ENCODE data around the gene GALE. TPM values are rescaled to one million over a fixed set of nuclear protein-coding genes. Genes with fewer than 3 reads are reported as not detected.

GALE gene
- total RNA-seq, 4 donors from 2014 or later, result 28.5 to 166 (median 124) TPM

DNA sequence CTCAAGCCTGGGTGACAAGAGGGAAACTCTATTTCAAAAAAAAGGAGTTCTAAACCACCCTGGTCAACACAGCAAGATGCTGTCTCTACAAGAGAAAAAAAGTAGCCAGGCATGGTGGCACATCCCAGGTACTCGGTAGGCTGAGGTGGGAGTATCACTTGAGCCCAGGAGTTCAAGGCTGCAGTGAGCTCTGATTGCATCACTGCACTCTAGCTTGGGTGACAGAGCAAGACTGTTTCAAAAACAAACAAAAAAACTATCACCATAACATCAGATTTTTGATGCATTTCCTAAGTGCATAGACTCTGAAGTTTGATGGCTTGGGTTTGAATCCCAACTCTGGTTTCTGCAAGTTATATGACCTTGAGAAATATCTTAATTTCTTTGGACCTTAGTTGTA, 47.6 kb downstream of the GALE start:
- 100% methylated on average over 1 of the region's 1 CpG; no CpG with 5 or more reads in 1 of the 2 donors for WGBS, 2 donors (ENCODE audit: low coverage in 1 of 2)
- Histone ChIP-seq H3K36me3 (peaks cover 2 to 79% (median 40%) of the 10 kb centered on the region in 4 donors), H3K4me3 (no peak overlapping the region), H3K4me1 (no peaks in the 10 kb centered on the region), H3K27ac (no peak overlapping the region), H3K27me3 (no peaks in the 10 kb centered on the region), H3K9me3 (no peaks in the 10 kb centered on the region)
- TF ChIP-seq EP300 (IDR thresholded peaks at IDR 0.05; ENCODE audit: low read depth), result no peak
- TF ChIP-seq, protein P1, sequence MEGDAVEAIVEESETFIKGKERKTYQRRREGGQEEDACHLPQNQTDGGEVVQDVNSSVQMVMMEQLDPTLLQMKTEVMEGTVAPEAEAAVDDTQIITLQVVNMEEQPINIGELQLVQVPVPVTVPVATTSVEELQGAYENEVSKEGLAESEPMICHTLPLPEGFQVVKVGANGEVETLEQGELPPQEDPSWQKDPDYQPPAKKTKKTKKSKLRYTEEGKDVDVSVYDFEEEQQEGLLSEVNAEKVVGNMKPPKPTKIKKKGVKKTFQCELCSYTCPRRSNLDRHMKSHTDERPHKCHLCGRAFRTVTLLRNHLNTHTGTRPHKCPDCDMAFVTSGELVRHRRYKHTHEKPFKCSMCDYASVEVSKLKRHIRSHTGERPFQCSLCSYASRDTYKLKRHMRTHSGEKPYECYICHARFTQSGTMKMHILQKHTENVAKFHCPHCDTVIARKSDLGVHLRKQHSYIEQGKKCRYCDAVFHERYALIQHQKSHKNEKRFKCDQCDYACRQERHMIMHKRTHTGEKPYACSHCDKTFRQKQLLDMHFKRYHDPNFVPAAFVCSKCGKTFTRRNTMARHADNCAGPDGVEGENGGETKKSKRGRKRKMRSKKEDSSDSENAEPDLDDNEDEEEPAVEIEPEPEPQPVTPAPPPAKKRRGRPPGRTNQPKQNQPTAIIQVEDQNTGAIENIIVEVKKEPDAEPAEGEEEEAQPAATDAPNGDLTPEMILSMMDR (IDR thresholded peaks at IDR 0.05), result no peak
- TF ChIP-seq POLR2AphosphoS5 (IDR thresholded peaks at IDR 0.05), result no peak
- TF ChIP-seq POLR2A (IDR thresholded peaks at IDR 0.05), result no peak
- in situ Hi-C loops (cut with MboI; ENCODE audit: low pct_ligation_motif_present in 1 of 4, low pct_unique_long_range_greater_than_20kb in 1 of 4, low sequenced_read_pairs in 3 of 4), result no loop called here
- DNase-seq, result no peak
- intact Hi-C loops (cut with DNase I; ENCODE audit: low total_unique reads), result no loop called here

GRCh38 chr1:23751815-23752200, 48.7 kb downstream of the GALE start:
- DNase-seq, result no peak
- Histone ChIP-seq H3K4me3 (no peak overlapping the region), H3K4me1 (peaks cover 0 to 9% (median 0%) of the 10 kb centered on the region in 4 donors), H3K27me3 (no peaks in the 10 kb centered on the region), H3K27ac (no peak overlapping the region), H3K36me3 (peaks cover 2 to 68% (median 34%) of the 10 kb centered on the region in 4 donors), H3K9me3 (no peaks in the 10 kb centered on the region)
- TF ChIP-seq EP300 (IDR thresholded peaks at IDR 0.05; ENCODE audit: low read depth), result no peak
- TF ChIP-seq POLR2AphosphoS5 (IDR thresholded peaks at IDR 0.05), result no peak
- TF ChIP-seq, protein P1 (IDR thresholded peaks at IDR 0.05), result no peak
- TF ChIP-seq POLR2A (IDR thresholded peaks at IDR 0.05), result no peak
- 86 to 91% methylated on average over 3 to 4 of the region's 4 CpGs for WGBS, 2 donors (ENCODE audit: low coverage in 1 of 2)
- in situ Hi-C loops (cut with MboI; ENCODE audit: low pct_ligation_motif_present in 1 of 4, low pct_unique_long_range_greater_than_20kb in 1 of 4, low sequenced_read_pairs in 3 of 4), result no loop called here
- intact Hi-C loops (cut with DNase I; ENCODE audit: low total_unique reads), result no loop called here

- Histone ChIP-seq H3K4me3 (no peak overlapping the region), H3K27ac (no peak overlapping the region), H3K9me3 (no peaks in the 10 kb centered on the region), H3K4me1 (peaks cover 0 to 10% (median 0%) of the 10 kb centered on the region in 4 donors), H3K36me3 (peaks cover 2 to 62% (median 32%) of the 10 kb centered on the region in 4 donors), H3K27me3 (no peaks in the 10 kb centered on the region)
- intact Hi-C loops (cut with DNase I; ENCODE audit: low total_unique reads) (no loop called here), in situ Hi-C loops (cut with MboI; ENCODE audit: low pct_ligation_motif_present in 1 of 4, low pct_unique_long_range_greater_than_20kb in 1 of 4, low sequenced_read_pairs in 3 of 4) (no loop called here)
- peak; percentile 27 for DNase-seq
- 59 to 63% methylated on average over 7 to 11 of the region's 11 CpGs for WGBS, 2 donors (ENCODE audit: low coverage in 1 of 2)
- no peak for TF ChIP-seq EP300 (IDR thresholded peaks at IDR 0.05; ENCODE audit: low read depth)
- TF ChIP-seq, protein P1 (IDR thresholded peaks at IDR 0.05), result peak; percentile 40 to 62 (median 51)
Measured at GRCh38 chr1:23751050-23751814, 49.3 kb downstream of the GALE start.

DNA sequence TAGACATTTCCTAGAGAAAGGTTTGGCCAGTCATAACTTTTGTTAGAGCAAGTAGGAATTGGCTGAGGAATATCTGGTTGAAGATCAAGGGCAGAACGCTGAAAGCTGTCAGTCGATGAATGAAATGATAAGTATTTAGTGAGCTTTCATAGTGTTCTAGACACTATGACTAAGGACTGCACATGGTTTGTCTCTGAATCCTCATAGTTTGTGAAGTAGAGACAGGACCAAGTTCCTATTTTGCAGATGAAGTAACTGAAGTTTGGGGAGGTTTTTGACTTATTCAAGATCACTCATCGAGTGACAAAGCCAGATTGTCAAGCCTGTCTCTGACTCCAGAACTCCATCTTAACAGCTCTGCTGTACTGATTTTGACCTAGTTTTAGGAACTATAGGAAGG, 52.5 kb downstream of the GALE start:
- no peak overlapping the region for H3K27ac ChIP-seq
- no peak for DNase-seq
- peaks cover 0 to 31% (median 15%) of the 10 kb centered on the region in 4 donors for H3K36me3 ChIP-seq
- in situ Hi-C loops (cut with MboI; ENCODE audit: low pct_ligation_motif_present in 1 of 4, low pct_unique_long_range_greater_than_20kb in 1 of 4, low sequenced_read_pairs in 3 of 4), result loop anchor here in 1 of 4 donors (10.0 kb wide), 1 partner anchor 53 kb away; the partner anchor contains the start of gene RPL11
- no peaks in the 10 kb centered on the region for H3K9me3 ChIP-seq
- WGBS, 2 donors (ENCODE audit: low coverage in 1 of 2), result 61 to 77% methylated on average over 2 to 3 of the region's 3 CpGs
- H3K4me1 ChIP-seq, result peaks cover 9 to 27% (median 17%) of the 10 kb centered on the region in 4 donors
- no peak overlapping the region for H3K4me3 ChIP-seq
- H3K27me3 ChIP-seq, result no peaks in the 10 kb centered on the region
- intact Hi-C loops (cut with DNase I; ENCODE audit: low total_unique reads), result no loop called here
- TF ChIP-seq POLR2A (IDR thresholded peaks at IDR 0.05), result no peak
- TF ChIP-seq, protein P1 (IDR thresholded peaks at IDR 0.05), result no peak
- TF ChIP-seq EP300 (IDR thresholded peaks at IDR 0.05; ENCODE audit: low read depth), result no peak
- TF ChIP-seq POLR2AphosphoS5 (IDR thresholded peaks at IDR 0.05), result no peak

Other genes starting within 250 kb of the GALE start
- gene ID3, start 241.3 kb downstream of the GALE start, total RNA-seq, result 100 to 1,000 TPM; 174 to 363 (median 253) TPM
- gene RPL11, start 108.9 kb downstream of the GALE start, total RNA-seq, result 100 to 1,000 TPM; 382 to 822 (median 494) TPM
- 10 to 100 TPM in 3 of 4 donors, 1 to 10 TPM in 1; 9.6 to 39.3 (median 33.2) TPM for gene ELOA, start 57.3 kb downstream of the GALE start, total RNA-seq
- gene PITHD1, start 22.3 kb downstream of the GALE start, total RNA-seq, result 10 to 100 TPM; 36.7 to 40.6 (median 38.9) TPM
- 100 to 1,000 TPM in 1 of 4 donors, 10 to 100 TPM in 3; 23.1 to 110 (median 84.4) TPM for gene LYPLA2, start 9.6 kb downstream of the GALE start, total RNA-seq
- gene HMGCL, start 24.7 kb upstream of the GALE start, total RNA-seq, result 10 to 100 TPM; 59.8 to 83.4 (median 60.7) TPM
- gene FUCA1, start 67.5 kb upstream of the GALE start, total RNA-seq, result 100 to 1,000 TPM in 2 of 4 donors, 10 to 100 TPM in 2; 30.4 to 231 (median 92.9) TPM
- 1 to 10 TPM in 2 of 4 donors, not detected in 2; 1.6 to 3.4 TPM for gene CNR2, start 112.6 kb upstream of the GALE start, total RNA-seq
- 100 to 1,000 TPM in 2 of 4 donors, 10 to 100 TPM in 2; 98.0 to 136 (median 111) TPM for gene PNRC2, start 159.1 kb upstream of the GALE start, total RNA-seq
- gene SRSF10, start 179.6 kb upstream of the GALE start, total RNA-seq, result 100 to 1,000 TPM in 1 of 4 donors, 10 to 100 TPM in 3; 58.4 to 140 (median 91.3) TPM